Liver (tissue), 9 donors: Measurements from ENCODE around the gene RPL10A. TPM values are rescaled to one million over a fixed set of nuclear protein-coding genes. Genes with fewer than 3 reads are reported as not detected.

Experiments
- DNase-seq: peaks from one replicate; pipeline ENCODE4 v3.0.0-alpha.2; 2017; ENCODE audit warnings: low spot score
- H3K27ac ChIP-seq, 2 donors: one replicate each; pipeline ENCODE4 v1.7.0; 2013; ENCODE audit warnings: inconsistent platforms in 2 of 2, low read length in 2 of 2, control low read depth in 1 of 2, low read depth in 1 of 2, mild to moderate bottlenecking in 1 of 2
- H3K27me3 ChIP-seq, 4 donors: one replicate each; pipeline versions ENCODE4 v1.6.1 to v1.7.0; 2013; ENCODE audit warnings: low read length in 3 of 4, inconsistent platforms in 1 of 4, mild to moderate bottlenecking in 1 of 4, moderate library complexity in 1 of 4; ENCODE audit not compliant: control insufficient read depth in 4 of 4, insufficient read depth in 4 of 4
- H3K36me3 ChIP-seq, 4 donors: one replicate each; pipeline versions ENCODE4 v1.6.1 to v1.7.0; 2013; ENCODE audit warnings: low read length in 3 of 4, mild to moderate bottlenecking in 3 of 4, low read depth in 1 of 4, moderate library complexity in 1 of 4; ENCODE audit not compliant: control insufficient read depth in 4 of 4, insufficient read depth in 3 of 4
- H3K4me1 ChIP-seq, 4 donors: one replicate each; pipeline versions ENCODE4 v1.6.1 to v1.7.0; 2013; ENCODE audit warnings: low read length in 3 of 4, mild to moderate bottlenecking in 3 of 4, moderate library complexity in 1 of 4; ENCODE audit not compliant: control insufficient read depth in 4 of 4, insufficient read depth in 4 of 4
- H3K4me3 ChIP-seq, 3 donors: one replicate each; pipeline versions ENCODE4 v1.6.1 to v1.7.0; 2013; ENCODE audit warnings: low read length in 3 of 3, control low read depth in 1 of 3, low read depth in 1 of 3, mild to moderate bottlenecking in 1 of 3
- H3K9ac ChIP-seq, 2 donors: one replicate each; pipeline ENCODE4 v1.7.0; 2013; ENCODE audit warnings: low read length in 2 of 2, mild to moderate bottlenecking in 2 of 2, moderate library complexity in 2 of 2, control low read depth in 1 of 2, low read depth in 1 of 2
- H3K9me3 ChIP-seq, 4 donors: one replicate each; pipeline versions ENCODE4 v1.6.1 to v1.7.0; 2013; ENCODE audit warnings: low read length in 3 of 4; ENCODE audit not compliant: control insufficient read depth in 4 of 4
- EGR1 ChIP-seq, 2 donors: IDR thresholded peaks; 2 replicates each; pipeline ENCODE4 v1.6.1; 2016 to 2018; ENCODE audit warnings: antibody characterized with exemption in 2 of 2, low read depth in 2 of 2
- FOXA1 ChIP-seq: IDR thresholded peaks from 2 replicates; pipeline ENCODE4 v1.6.1; 2016; ENCODE audit warnings: antibody characterized with exemption
- FOXA2 ChIP-seq: IDR thresholded peaks from 2 replicates; pipeline ENCODE4 v1.6.1; 2016; ENCODE audit warnings: antibody characterized with exemption
- GABPA ChIP-seq, 2 donors: IDR thresholded peaks in 1 of 2; conservative IDR thresholded peaks in 1 of 2; 2 replicates each; pipeline ENCODE4 v1.6.1; 2016; ENCODE audit warnings: antibody characterized with exemption in 2 of 2, mild to moderate bottlenecking in 1 of 2, moderate library complexity in 1 of 2
- HNF4A ChIP-seq, 2 donors: conservative IDR thresholded peaks; 2 replicates each; pipeline ENCODE4 v1.6.1; 2016; ENCODE audit warnings: antibody characterized with exemption in 2 of 2, mild to moderate bottlenecking in 2 of 2
- HNF4G ChIP-seq: IDR thresholded peaks from 2 replicates; pipeline ENCODE4 v1.6.1; 2016; ENCODE audit warnings: antibody characterized with exemption
- RAD21 ChIP-seq, 2 donors: IDR thresholded peaks; 2 replicates each; pipeline ENCODE4 v1.6.1; 2016; ENCODE audit warnings: antibody characterized with exemption in 2 of 2, mild to moderate bottlenecking in 2 of 2
- RXRA ChIP-seq, 2 donors: IDR thresholded peaks; 2 replicates each; pipeline ENCODE4 v1.6.1; 2017 to 2018; ENCODE audit warnings: antibody characterized with exemption in 2 of 2, mild to moderate bottlenecking in 1 of 2
- TAF1 ChIP-seq: conservative IDR thresholded peaks from 2 replicates; pipeline ENCODE4 v1.6.1; 2016; ENCODE audit warnings: antibody characterized with exemption, mild to moderate bottlenecking
- YY1 ChIP-seq: IDR thresholded peaks from 2 replicates; pipeline ENCODE4 v1.6.1; 2016; ENCODE audit warnings: antibody characterized with exemption, mild to moderate bottlenecking
- WGBS: extraction: QIAGEN DNeasy Blood & Tissue Kit; methylation state at CpG from one replicate; pipeline ENCODE4 v1.1.7; 2013; 5-methylcytosine and 5-hydroxymethylcytosine counted together
- polyA plus RNA-seq, 2 donors: library from polyadenylated mRNA; stranded (reverse) in 1 of 2; unstranded in 1 of 2; fragments of 200-250 nt in 1 of 2; fragments of >200 nt in 1 of 2; fragmentation: Nextera tagmentation in 1 of 2; extraction: Ambion mirVana in 1 of 2; gene quantifications; one replicate each; pipeline versions ENCODE4 v1.2.1 to v1.2.3, GENCODE V29; 2013 to 2015
- total RNA-seq, 2 donors: library from RNA; depleted of rRNA; stranded (reverse); fragments of >200 nt; gene quantifications; one replicate each; pipeline ENCODE4 v1.2.3, GENCODE V29; 2014
- TF ChIP-seq, protein P1 (sequence below): IDR thresholded peaks from 2 replicates; pipeline ENCODE4 v1.6.1; 2016; ENCODE audit warnings: antibody characterized with exemption
- TF ChIP-seq, protein P2 (sequence below): IDR thresholded peaks from 2 replicates; pipeline ENCODE4 v1.6.1; 2016; ENCODE audit warnings: antibody characterized with exemption
- TF ChIP-seq, protein P3 (sequence below): IDR thresholded peaks from 2 replicates; pipeline ENCODE4 v1.6.1; 2016; ENCODE audit warnings: antibody characterized with exemption, mild to moderate bottlenecking
- donor health status: healthy.
- donor health status: healthy.
- donor health status: healthy.
- donor health status: healthy.
- donor health status: healthy.

The RPL10A gene
- total and polyA plus RNA-seq, 4 donors: 213 to 1,235 (median 528) TPM

DNA sequence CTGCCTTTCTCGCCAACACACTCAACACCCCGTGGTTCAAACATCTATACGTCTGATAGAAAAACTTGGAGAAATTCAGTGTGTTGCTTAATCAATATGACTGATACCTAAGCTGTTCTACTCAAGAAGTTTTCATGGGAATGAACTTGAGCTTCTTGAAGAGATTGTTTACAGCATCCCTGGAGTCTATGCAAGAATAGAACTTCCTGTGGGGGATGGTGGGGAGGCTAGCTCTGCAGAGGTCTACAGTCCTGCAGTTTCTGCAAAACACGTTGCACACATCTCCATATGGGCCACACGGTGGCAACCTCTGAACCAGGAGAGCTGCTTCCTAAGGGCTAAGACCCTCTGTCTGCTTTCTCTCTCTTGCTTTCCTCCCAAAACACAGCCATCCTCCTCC lies 48.8 kb upstream of the RPL10A start:
- H3K36me3 ChIP-seq: peaks cover 3 to 15% (median 10%) of the 10 kb centered on the region in 4 donors
- H3K4me3 ChIP-seq: no peak overlapping the region

DNA sequence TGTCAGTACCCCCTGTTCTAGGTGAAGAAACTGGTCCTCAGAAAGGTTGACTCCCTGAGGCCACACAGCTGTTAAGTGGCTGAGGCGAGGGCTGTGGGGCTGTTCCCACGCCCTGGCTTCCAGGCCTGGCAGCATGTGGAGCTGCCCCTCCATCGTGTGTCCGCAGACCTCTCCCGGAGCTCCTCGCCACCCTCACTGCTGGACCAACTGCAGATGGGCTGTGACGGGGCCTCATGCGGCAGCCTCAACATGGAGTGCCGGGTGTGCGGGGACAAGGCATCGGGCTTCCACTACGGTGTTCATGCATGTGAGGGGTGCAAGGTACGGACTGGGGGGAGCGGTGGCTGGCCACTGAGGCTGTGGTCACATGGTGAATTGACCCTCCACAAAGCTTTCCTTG lies 48.2 kb upstream of the RPL10A start:
- H3K4me1 ChIP-seq: peaks cover 9 to 25% (median 19%) of the 10 kb centered on the region in 4 donors
- H3K4me3 ChIP-seq: no peak overlapping the region
- TF ChIP-seq HNF4A (conservative IDR thresholded peaks at IDR 0.05): no peak
- TF ChIP-seq EGR1 (IDR thresholded peaks at IDR 0.05; ENCODE audit: low read depth in 2 of 2): no peak
- no peak for TF ChIP-seq GABPA (IDR thresholded peaks at IDR 0.05 in 1 of 2, conservative IDR thresholded peaks at IDR 0.05 in 1 of 2)
- TF ChIP-seq FOXA1: no peak
- no peak for TF ChIP-seq RXRA (IDR thresholded peaks at IDR 0.05)
- TF ChIP-seq TAF1: no peak
- TF ChIP-seq RAD21 (IDR thresholded peaks at IDR 0.05): no peak
- TF ChIP-seq, protein P1, sequence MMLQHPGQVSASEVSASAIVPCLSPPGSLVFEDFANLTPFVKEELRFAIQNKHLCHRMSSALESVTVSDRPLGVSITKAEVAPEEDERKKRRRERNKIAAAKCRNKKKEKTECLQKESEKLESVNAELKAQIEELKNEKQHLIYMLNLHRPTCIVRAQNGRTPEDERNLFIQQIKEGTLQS: no peak
- no peak for TF ChIP-seq YY1
- TF ChIP-seq, protein P2, sequence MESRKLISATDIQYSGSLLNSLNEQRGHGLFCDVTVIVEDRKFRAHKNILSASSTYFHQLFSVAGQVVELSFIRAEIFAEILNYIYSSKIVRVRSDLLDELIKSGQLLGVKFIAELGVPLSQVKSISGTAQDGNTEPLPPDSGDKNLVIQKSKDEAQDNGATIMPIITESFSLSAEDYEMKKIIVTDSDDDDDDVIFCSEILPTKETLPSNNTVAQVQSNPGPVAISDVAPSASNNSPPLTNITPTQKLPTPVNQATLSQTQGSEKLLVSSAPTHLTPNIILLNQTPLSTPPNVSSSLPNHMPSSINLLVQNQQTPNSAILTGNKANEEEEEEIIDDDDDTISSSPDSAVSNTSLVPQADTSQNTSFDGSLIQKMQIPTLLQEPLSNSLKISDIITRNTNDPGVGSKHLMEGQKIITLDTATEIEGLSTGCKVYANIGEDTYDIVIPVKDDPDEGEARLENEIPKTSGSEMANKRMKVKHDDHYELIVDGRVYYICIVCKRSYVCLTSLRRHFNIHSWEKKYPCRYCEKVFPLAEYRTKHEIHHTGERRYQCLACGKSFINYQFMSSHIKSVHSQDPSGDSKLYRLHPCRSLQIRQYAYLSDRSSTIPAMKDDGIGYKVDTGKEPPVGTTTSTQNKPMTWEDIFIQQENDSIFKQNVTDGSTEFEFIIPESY: no peak
- TF ChIP-seq, protein P3, sequence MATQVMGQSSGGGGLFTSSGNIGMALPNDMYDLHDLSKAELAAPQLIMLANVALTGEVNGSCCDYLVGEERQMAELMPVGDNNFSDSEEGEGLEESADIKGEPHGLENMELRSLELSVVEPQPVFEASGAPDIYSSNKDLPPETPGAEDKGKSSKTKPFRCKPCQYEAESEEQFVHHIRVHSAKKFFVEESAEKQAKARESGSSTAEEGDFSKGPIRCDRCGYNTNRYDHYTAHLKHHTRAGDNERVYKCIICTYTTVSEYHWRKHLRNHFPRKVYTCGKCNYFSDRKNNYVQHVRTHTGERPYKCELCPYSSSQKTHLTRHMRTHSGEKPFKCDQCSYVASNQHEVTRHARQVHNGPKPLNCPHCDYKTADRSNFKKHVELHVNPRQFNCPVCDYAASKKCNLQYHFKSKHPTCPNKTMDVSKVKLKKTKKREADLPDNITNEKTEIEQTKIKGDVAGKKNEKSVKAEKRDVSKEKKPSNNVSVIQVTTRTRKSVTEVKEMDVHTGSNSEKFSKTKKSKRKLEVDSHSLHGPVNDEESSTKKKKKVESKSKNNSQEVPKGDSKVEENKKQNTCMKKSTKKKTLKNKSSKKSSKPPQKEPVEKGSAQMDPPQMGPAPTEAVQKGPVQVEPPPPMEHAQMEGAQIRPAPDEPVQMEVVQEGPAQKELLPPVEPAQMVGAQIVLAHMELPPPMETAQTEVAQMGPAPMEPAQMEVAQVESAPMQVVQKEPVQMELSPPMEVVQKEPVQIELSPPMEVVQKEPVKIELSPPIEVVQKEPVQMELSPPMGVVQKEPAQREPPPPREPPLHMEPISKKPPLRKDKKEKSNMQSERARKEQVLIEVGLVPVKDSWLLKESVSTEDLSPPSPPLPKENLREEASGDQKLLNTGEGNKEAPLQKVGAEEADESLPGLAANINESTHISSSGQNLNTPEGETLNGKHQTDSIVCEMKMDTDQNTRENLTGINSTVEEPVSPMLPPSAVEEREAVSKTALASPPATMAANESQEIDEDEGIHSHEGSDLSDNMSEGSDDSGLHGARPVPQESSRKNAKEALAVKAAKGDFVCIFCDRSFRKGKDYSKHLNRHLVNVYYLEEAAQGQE: no peak
- no peak for TF ChIP-seq FOXA2
- no peak for TF ChIP-seq HNF4G
- H3K9ac ChIP-seq: no peak overlapping the region
- H3K27me3 ChIP-seq: no peaks in the 10 kb centered on the region
- H3K9me3 ChIP-seq: no peaks in the 10 kb centered on the region
- H3K36me3 ChIP-seq: peaks cover 6 to 18% (median 11%) of the 10 kb centered on the region in 4 donors
- no peak for DNase-seq
- no peak overlapping the region for H3K27ac ChIP-seq
- 98% methylated on average over 14 of the region's 14 CpGs for WGBS

More for the DNA sequence above, 48.8 kb upstream of the RPL10A start:
- Histone ChIP-seq H3K4me1 (peaks cover 11 to 31% (median 24%) of the 10 kb centered on the region in 4 donors), H3K9ac (no peak overlapping the region), H3K9me3 (no peaks in the 10 kb centered on the region), H3K27me3 (no peaks in the 10 kb centered on the region), H3K27ac (no peak overlapping the region)
- 78% methylated on average over 5 of the region's 5 CpGs for WGBS
- TF ChIP-seq RAD21 (IDR thresholded peaks at IDR 0.05): no peak
- TF ChIP-seq HNF4G: no peak
- TF ChIP-seq TAF1: no peak
- no peak for TF ChIP-seq GABPA (IDR thresholded peaks at IDR 0.05 in 1 of 2, conservative IDR thresholded peaks at IDR 0.05 in 1 of 2)
- no peak for TF ChIP-seq HNF4A (conservative IDR thresholded peaks at IDR 0.05)
- TF ChIP-seq FOXA1: no peak
- TF ChIP-seq FOXA2: no peak
- TF ChIP-seq YY1: no peak
- TF ChIP-seq, protein P2: no peak
- DNase-seq: no peak
